GM12878 (cell line): ENCODE measurements around the gene ATG10. TPM values are rescaled to one million over a fixed set of nuclear protein-coding genes. Genes with fewer than 3 reads are reported as not detected.

Experiments
- ATF7 ChIP-seq: fragments of 450-650 bp; IDR thresholded peaks from 2 replicates; pipeline ENCODE4 v1.6.1; 2016; ENCODE audit warnings: low read depth, mild to moderate bottlenecking
- BACH1 ChIP-seq: fragments of 450-650 bp; IDR thresholded peaks from 2 replicates; pipeline ENCODE4 v1.6.1; 2017; ENCODE audit warnings: mild to moderate bottlenecking, borderline replicate concordance
- CHD2 ChIP-seq: IDR thresholded peaks from 2 replicates; pipeline ENCODE4 v1.6.1; 2011; ENCODE audit warnings: low read depth, low read length, improper control_type of control experiment, borderline replicate concordance
- CREB1 ChIP-seq: IDR thresholded peaks from 2 replicates; pipeline ENCODE4 v1.6.1; 2012; ENCODE audit warnings: low read depth, mild to moderate bottlenecking, inconsistent platforms
- DPF2 ChIP-seq: fragments of 450-650 bp; IDR thresholded peaks from 2 replicates; pipeline ENCODE4 v1.6.1; 2017; ENCODE audit warnings: mild to moderate bottlenecking
- EED ChIP-seq: sonication (generic); IDR thresholded peaks from 2 replicates; pipeline ENCODE4 v1.6.1; 2016; ENCODE audit warnings: antibody characterized with exemption, low read depth
- HCFC1 ChIP-seq: fragments of 150-350 bp; IDR thresholded peaks from 2 replicates; pipeline ENCODE4 v1.6.1; 2014; ENCODE audit warnings: low read length
- IKZF2 ChIP-seq, 2 experiments: fragments of 450-650 bp; IDR thresholded peaks; 2 replicates each; pipeline ENCODE4 v1.6.1; 2017; ENCODE audit warnings: mild to moderate bottlenecking in 2 of 2, moderate library complexity in 2 of 2
- JUNB ChIP-seq: IDR thresholded peaks from 2 replicates; pipeline ENCODE4 v1.6.1; 2016; ENCODE audit warnings: antibody characterized with exemption, mild to moderate bottlenecking
- KLF5 ChIP-seq: fragments of 450-650 bp; IDR thresholded peaks from 2 replicates; pipeline ENCODE4 v1.6.1; 2014; ENCODE audit warnings: mild to moderate bottlenecking; ENCODE audit not compliant: partially characterized antibody
- MEF2B ChIP-seq: fragments of 450-650 bp; IDR thresholded peaks from 2 replicates; pipeline ENCODE4 v1.6.1; 2018; ENCODE audit warnings: mild to moderate bottlenecking, moderate library complexity; ENCODE audit not compliant: partially characterized antibody, poor library complexity, severe bottlenecking
- MYB ChIP-seq: fragments of 150-350 bp; IDR thresholded peaks from 2 replicates; pipeline ENCODE4 v1.6.1; 2014; ENCODE audit warnings: mild to moderate bottlenecking, low read depth, low read length, borderline replicate concordance
- MYC ChIP-seq: IDR thresholded peaks from 2 replicates; pipeline ENCODE4 v1.6.1; 2011; ENCODE audit warnings: mild to moderate bottlenecking, low read length, moderate library complexity, inconsistent platforms; ENCODE audit not compliant: insufficient read depth, insufficient replicate concordance, insufficient read length, severe bottlenecking
- NBN ChIP-seq: fragments of 450-650 bp; IDR thresholded peaks from 2 replicates; pipeline ENCODE4 v1.6.1; 2016
- PAX5 ChIP-seq: IDR thresholded peaks from 2 replicates; pipeline ENCODE4 v1.6.1; 2011; ENCODE audit warnings: low read depth, low read length, borderline replicate concordance
- PAX8 ChIP-seq: fragments of 450-650 bp; IDR thresholded peaks from 2 replicates; pipeline ENCODE4 v1.6.1; 2017; ENCODE audit warnings: mild to moderate bottlenecking, moderate library complexity
- PML ChIP-seq: IDR thresholded peaks from 2 replicates; pipeline ENCODE4 v1.6.1; 2012; ENCODE audit warnings: low read length, inconsistent platforms
- POLR2A ChIP-seq: IDR thresholded peaks from 2 replicates; pipeline ENCODE4 v1.6.1; 2011; ENCODE audit warnings: low read depth, mild to moderate bottlenecking, low read length
- POU2F2 ChIP-seq: IDR thresholded peaks from 3 replicates; pipeline ENCODE4 v1.6.1; 2011; ENCODE audit warnings: low read depth, mild to moderate bottlenecking, low read length, borderline replicate concordance
- RAD51 ChIP-seq: fragments of 450-650 bp; IDR thresholded peaks from 2 replicates; pipeline ENCODE4 v1.6.1; 2016; ENCODE audit warnings: moderate library complexity, mild to moderate bottlenecking, inconsistent platforms
- RCOR1 ChIP-seq: conservative IDR thresholded peaks from 2 replicates; pipeline ENCODE4 v1.6.1; 2012; ENCODE audit warnings: low read depth, low read length, improper control_type of control experiment
- RFX5 ChIP-seq: IDR thresholded peaks from 2 replicates; pipeline ENCODE4 v1.6.1; 2011; ENCODE audit warnings: low read depth, low read length, improper control_type of control experiment
- SIN3A ChIP-seq: IDR thresholded peaks from 2 replicates; pipeline ENCODE4 v1.6.1; 2012; ENCODE audit warnings: low read depth, low read length, improper control_type of control experiment
- SMAD1 ChIP-seq: fragments of 450-650 bp; IDR thresholded peaks from 2 replicates; pipeline ENCODE4 v1.6.1; 2018; ENCODE audit warnings: mild to moderate bottlenecking, low read depth; ENCODE audit not compliant: partially characterized antibody
- SMARCA5 ChIP-seq: fragments of 450-650 bp; IDR thresholded peaks from 2 replicates; pipeline ENCODE4 v1.6.1; 2017; ENCODE audit warnings: mild to moderate bottlenecking
- TCF7 ChIP-seq: IDR thresholded peaks from 2 replicates; pipeline ENCODE4 v1.6.1; 2014; ENCODE audit warnings: antibody characterized with exemption, borderline replicate concordance
- polyA plus RNA-seq, 11 experiments: library from polyadenylated mRNA; depleted of rRNA in 4 of 11; unstranded in 6 of 11; stranded (reverse) in 5 of 11; fragments of >200 nt; fragmentation: Nextera tagmentation in 4 of 11; fragmentation: Illumina TruSeq in 1 of 11; extraction: Ambion mirVana in 4 of 11; extraction: Trizol in 1 of 11; gene quantifications; 1 replicate in 1 of 11; 2 replicates in 10 of 11; pipeline versions ENCODE4 v1.2.1 to v1.2.3, GENCODE V29; 2011 to 2016; ENCODE audit warnings: inconsistent platforms in 2 of 11, missing spikeins in 2 of 11, low read depth in 1 of 11
- total RNA-seq, 4 experiments: library from RNA; depleted of rRNA in 3 of 4; stranded (reverse); fragments of >200 nt in 3 of 4; fragmentation: Illumina TruSeq in 1 of 4; extraction: Trizol in 1 of 4; gene quantifications; 2 replicates each; pipeline versions ENCODE4 v1.2.1 to v1.2.3, GENCODE V29; 2013 to 2021
- TF ChIP-seq, protein P1 (sequence below): fragments of 450-650 bp; formaldehyde crosslinking; IDR thresholded peaks from 2 replicates; pipeline ENCODE4 v1.4.0; 2022; ENCODE audit warnings: mild to moderate bottlenecking, moderate library complexity
- TF ChIP-seq, protein P2 (sequence below): IDR thresholded peaks from 2 replicates; pipeline ENCODE4 v1.6.1; 2011; ENCODE audit warnings: mild to moderate bottlenecking, low read depth, low read length, moderate library complexity; ENCODE audit not compliant: insufficient replicate concordance
- TF ChIP-seq, protein P3 (sequence below): fragments of 450-650 bp; IDR thresholded peaks from 2 replicates; pipeline ENCODE4 v1.6.1; 2014; ENCODE audit warnings: mild to moderate bottlenecking

ATG10 gene
- total and polyA plus RNA-seq, 10 of the 15 experiments (the other 5 are each of a cell fraction or from before 2014, with no cell fraction given): 3.8 to 14.4 (median 6.5) TPM

DNA sequence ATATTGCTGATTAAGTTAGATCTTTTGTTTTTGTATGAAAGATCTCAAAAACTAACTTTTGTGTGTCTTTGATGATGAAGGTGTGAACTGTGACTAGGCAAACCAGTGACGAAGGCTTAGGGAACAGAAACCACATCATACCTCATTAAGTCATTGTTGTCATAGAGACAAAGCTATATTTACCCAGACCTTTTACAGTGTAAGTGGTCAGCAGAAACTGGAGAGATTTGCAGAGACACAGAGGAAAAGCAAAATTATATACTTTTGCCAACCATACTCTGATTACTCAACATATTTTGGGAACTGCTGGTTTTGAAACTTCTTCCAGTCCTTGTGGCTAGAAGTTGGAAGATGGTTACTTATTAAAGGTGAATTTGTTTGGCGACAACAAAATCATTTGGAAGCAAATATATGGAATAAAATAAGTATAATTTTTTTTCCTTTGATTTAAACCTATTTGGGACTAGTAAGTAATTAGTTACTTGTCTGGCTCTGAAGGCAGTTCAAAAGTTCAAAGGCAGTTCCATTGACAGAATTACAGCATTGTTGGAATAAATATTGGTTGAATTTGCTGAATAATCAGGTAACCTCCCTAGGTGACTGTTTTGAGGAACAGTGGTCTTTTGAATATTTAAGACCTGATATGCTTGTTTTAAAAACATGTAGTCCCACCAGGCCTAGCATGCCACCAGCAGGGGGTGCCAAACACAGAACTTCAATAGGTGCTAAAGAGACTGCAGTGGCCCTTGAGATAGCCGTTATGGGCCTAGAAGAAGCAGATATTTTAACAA is 202.5 kb downstream of the ATG10 start (continued):
- TF ChIP-seq, protein P1, sequence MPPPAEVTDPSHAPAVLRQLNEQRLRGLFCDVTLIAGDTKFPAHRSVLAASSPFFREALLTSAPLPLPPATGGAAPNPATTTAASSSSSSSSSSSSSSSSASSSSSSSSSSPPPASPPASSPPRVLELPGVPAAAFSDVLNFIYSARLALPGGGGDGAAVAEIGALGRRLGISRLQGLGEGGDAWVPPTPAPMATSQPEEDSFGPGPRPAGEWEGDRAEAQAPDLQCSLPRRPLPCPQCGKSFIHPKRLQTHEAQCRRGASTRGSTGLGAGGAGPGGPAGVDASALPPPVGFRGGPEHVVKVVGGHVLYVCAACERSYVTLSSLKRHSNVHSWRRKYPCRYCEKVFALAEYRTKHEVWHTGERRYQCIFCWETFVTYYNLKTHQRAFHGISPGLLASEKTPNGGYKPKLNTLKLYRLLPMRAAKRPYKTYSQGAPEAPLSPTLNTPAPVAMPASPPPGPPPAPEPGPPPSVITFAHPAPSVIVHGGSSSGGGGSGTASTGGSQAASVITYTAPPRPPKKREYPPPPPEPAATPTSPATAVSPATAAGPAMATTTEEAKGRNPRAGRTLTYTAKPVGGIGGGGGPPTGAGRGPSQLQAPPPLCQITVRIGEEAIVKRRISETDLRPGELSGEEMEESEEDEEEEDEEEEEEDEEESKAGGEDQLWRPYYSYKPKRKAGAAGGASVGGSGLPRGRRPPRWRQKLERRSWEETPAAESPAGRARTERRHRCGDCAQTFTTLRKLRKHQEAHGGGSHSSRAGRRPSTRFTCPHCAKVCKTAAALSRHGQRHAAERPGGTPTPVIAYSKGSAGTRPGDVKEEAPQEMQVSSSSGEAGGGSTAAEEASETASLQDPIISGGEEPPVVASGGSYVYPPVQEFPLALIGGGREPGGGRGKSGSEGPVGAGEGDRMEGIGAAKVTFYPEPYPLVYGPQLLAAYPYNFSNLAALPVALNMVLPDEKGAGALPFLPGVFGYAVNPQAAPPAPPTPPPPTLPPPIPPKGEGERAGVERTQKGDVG (CRISPR knock-in tag): no peak
- TF ChIP-seq, protein P2, sequence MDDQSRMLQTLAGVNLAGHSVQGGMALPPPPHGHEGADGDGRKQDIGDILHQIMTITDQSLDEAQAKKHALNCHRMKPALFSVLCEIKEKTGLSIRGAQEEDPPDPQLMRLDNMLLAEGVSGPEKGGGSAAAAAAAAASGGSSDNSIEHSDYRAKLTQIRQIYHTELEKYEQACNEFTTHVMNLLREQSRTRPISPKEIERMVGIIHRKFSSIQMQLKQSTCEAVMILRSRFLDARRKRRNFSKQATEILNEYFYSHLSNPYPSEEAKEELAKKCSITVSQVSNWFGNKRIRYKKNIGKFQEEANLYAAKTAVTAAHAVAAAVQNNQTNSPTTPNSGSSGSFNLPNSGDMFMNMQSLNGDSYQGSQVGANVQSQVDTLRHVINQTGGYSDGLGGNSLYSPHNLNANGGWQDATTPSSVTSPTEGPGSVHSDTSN: no peak
- TF ChIP-seq DPF2 (peak; percentile 89), PAX5 (peak; percentile 50), BACH1 (peak; percentile 98), POLR2A (no peak), TCF7 (no peak), HCFC1 (no peak), RFX5 (peak; percentile 57; the same call in 1 of the 2 replicates), RCOR1 (peak; percentile 71; the same call in 1 of the 2 replicates), SIN3A (no peak), SMAD1 (no peak), MYB (no peak), KLF5 (peak; percentile 62), POU2F2 (peak; percentile 37; the same call in 1 of the 3 replicates), NBN (peak; percentile 79), MEF2B (peak; percentile 90), EED (no peak), CHD2 (peak; percentile 90), SMARCA5 (peak; percentile 91; the same call in 1 of the 2 replicates), RAD51 (peak; percentile 43; the same call in 1 of the 2 replicates), CREB1 (peak; percentile 97), PML (0 out of 2 replicates have a peak, but pooled peaks have one; percentile 47), IKZF2 (IDR thresholded peaks at IDR 0.05) (peak; percentile 87 to 88; a peak in 3 of 4 replicates), ATF7 (peak; percentile 98), PAX8 (0 out of 2 replicates have a peak, but pooled peaks have one; percentile 44), JUNB (peak; percentile 47; the same call in 1 of the 2 replicates), MYC (no peak)
- TF ChIP-seq, protein P3, sequence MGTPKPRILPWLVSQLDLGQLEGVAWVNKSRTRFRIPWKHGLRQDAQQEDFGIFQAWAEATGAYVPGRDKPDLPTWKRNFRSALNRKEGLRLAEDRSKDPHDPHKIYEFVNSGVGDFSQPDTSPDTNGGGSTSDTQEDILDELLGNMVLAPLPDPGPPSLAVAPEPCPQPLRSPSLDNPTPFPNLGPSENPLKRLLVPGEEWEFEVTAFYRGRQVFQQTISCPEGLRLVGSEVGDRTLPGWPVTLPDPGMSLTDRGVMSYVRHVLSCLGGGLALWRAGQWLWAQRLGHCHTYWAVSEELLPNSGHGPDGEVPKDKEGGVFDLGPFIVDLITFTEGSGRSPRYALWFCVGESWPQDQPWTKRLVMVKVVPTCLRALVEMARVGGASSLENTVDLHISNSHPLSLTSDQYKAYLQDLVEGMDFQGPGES: no peak
